SH-SY5Y (cell line): ENCODE measurements around the gene SIGLECL1.

Experiments
- GATA2 ChIP-seq: IDR thresholded peaks from 2 replicates; pipeline ENCODE4 v1.6.1; 2011; ENCODE audit warnings: mild to moderate bottlenecking, low read depth, low read length
- GATA3 ChIP-seq: IDR thresholded peaks from 2 replicates; pipeline ENCODE4 v1.6.1; 2011; ENCODE audit warnings: low read depth, mild to moderate bottlenecking, low read length, moderate library complexity

DNA sequence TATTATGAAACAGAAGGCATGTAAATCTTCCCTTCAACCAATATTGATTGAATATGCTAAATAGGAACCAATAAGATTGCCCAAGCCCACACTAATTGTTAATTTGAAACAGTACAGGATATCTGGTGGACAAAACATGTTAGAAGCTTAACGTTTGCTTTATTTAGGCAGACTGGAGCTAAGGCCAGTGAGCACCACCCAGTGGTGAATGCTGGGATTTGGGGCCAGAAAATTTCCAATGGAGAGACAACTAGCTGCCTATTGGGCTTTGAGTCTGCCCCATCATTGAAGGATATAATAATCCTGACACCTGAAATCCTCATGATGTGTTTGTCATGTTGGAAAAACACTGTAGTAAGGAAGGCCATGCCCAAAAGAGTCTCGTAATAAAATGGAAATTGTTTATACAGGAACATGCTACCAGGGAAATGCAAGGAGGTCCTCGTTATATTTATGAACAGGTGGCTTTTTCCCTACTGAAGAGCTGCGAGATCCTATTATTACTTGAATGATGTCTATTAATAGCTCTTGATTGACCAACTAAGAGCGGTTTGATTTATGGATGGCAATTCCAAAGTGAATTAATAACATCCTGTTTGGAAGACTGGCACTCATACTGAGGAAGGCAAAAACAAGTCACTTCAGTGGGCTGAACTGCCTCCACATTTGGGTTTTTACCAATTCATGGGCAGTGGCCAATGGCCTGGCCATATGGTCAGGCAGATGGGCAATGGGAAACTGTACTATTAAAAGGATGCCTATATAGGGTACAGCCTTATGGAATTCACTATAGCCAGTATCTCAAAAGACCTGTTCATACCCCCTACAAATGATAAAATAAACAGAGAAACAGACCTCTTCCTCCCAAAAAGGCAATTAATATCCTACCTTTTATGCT, 8.7 kb downstream of the SIGLECL1 start:
- TF ChIP-seq GATA2 = no peak
- TF ChIP-seq GATA3 = no peak
